ENCODE data around the gene WWP2.

Gene WWP2

GRCh38 chr16:69761983-69762813 lies at the start of gene WWP2:
TSS of gene WWP2 (plus strand) at chr16:69762332. CDS start at chr16:69787011, 24,679 bp downstream.
- Histone ChIP-seq H3K9me2 (replicated peaks; ENCODE audit: insufficient read depth, low read length) (no peaks in the 10 kb centered on the region), H3F3A (ENCODE audit: insufficient read depth, low read length) (peaks cover 14% of the 10 kb centered on the region; the same call in 1 of the 2 replicates), H3K27me3 (replicated peaks; ENCODE audit: insufficient read depth, low read length) (no peaks in the 10 kb centered on the region), H3K9ac (ENCODE audit: low read length) (peak within 1 kb of the TSS; percentile 93), H3K27ac (ENCODE audit: low read length) (peak within 1 kb of the TSS; percentile 72; the same call in 1 of the 2 replicates), H3K36me3 (replicated peaks; ENCODE audit: insufficient read depth, low read length) (no peaks in the 10 kb centered on the region), H3K79me2 (ENCODE audit: low read length) (peaks cover 48% of the 10 kb centered on the region), H3K4me2 (ENCODE audit: low read depth, low read length) (peak within 1 kb of the TSS; percentile 77), H3K9me3 (replicated peaks; ENCODE audit: insufficient read depth, low read length) (no peaks in the 10 kb centered on the region), H2AFZ (ENCODE audit: low read length) (peak within 1 kb of the TSS; percentile 85), H4K20me1 (ENCODE audit: insufficient read depth, low read length) (no peaks in the 10 kb centered on the region), H3K4me3 (ENCODE audit: low read length) (peak within 1 kb of the TSS; percentile 95), H3K4me1 (ENCODE audit: low read length) (peaks cover 13% of the 10 kb centered on the region)
- peak; percentile 89 for DNase-seq
- TF ChIP-seq EZH2phosphoT487 (IDR thresholded peaks at IDR 0.05; ENCODE audit: low read length) (no peak), EZH2 (optimal IDR thresholded peaks at IDR 0.05; ENCODE audit: low read depth, low read length) (no peak), CTCF (IDR thresholded peaks at IDR 0.05; ENCODE audit: low read length) (no peak)

GRCh38 chr16:69712914-69713581 lies 49.1 kb upstream of the WWP2 start:
- H3K27ac ChIP-seq (ENCODE audit: low read length), result no peak overlapping the region

GRCh38 chr16:69717066-69717465 lies 45.1 kb upstream of the WWP2 start:
- Histone ChIP-seq H3K27me3 (replicated peaks; ENCODE audit: insufficient read depth, low read length) (no peaks in the 10 kb centered on the region), H3K4me3 (ENCODE audit: low read length) (no peak overlapping the region), H3K9me2 (replicated peaks; ENCODE audit: insufficient read depth, low read length) (no peaks in the 10 kb centered on the region), H3K36me3 (replicated peaks; ENCODE audit: insufficient read depth, low read length) (no peaks in the 10 kb centered on the region), H3K9me3 (replicated peaks; ENCODE audit: insufficient read depth, low read length) (no peaks in the 10 kb centered on the region), H3K27ac (ENCODE audit: low read length) (no peak overlapping the region), H2AFZ (ENCODE audit: low read length) (no peak overlapping the region), H3K4me2 (ENCODE audit: low read depth, low read length) (no peak overlapping the region), H3K4me1 (ENCODE audit: low read length) (no peaks in the 10 kb centered on the region), H3F3A (ENCODE audit: insufficient read depth, low read length) (no peaks in the 10 kb centered on the region), H3K9ac (ENCODE audit: low read length) (no peak overlapping the region), H4K20me1 (ENCODE audit: insufficient read depth, low read length) (no peaks in the 10 kb centered on the region), H3K79me2 (ENCODE audit: low read length) (no peaks in the 10 kb centered on the region)
- TF ChIP-seq EZH2phosphoT487 (IDR thresholded peaks at IDR 0.05; ENCODE audit: low read length), result no peak
- TF ChIP-seq EZH2 (optimal IDR thresholded peaks at IDR 0.05; ENCODE audit: low read depth, low read length), result no peak
- TF ChIP-seq CTCF (IDR thresholded peaks at IDR 0.05; ENCODE audit: low read length), result no peak
- DNase-seq, result no peak

More at GRCh38 chr16:69712914-69713581, 49.1 kb upstream of the WWP2 start:
- H3K36me3 ChIP-seq (replicated peaks; ENCODE audit: insufficient read depth, low read length), result no peaks in the 10 kb centered on the region
- no peak for TF ChIP-seq CTCF (IDR thresholded peaks at IDR 0.05; ENCODE audit: low read length)
- no peak for TF ChIP-seq EZH2 (optimal IDR thresholded peaks at IDR 0.05; ENCODE audit: low read depth, low read length)
- no peak for TF ChIP-seq EZH2phosphoT487 (IDR thresholded peaks at IDR 0.05; ENCODE audit: low read length)
- H3K4me2 ChIP-seq (ENCODE audit: low read depth, low read length), result no peak overlapping the region
- H4K20me1 ChIP-seq (ENCODE audit: insufficient read depth, low read length), result no peaks in the 10 kb centered on the region
- no peaks in the 10 kb centered on the region for H3F3A ChIP-seq (ENCODE audit: insufficient read depth, low read length)
- no peaks in the 10 kb centered on the region for H3K79me2 ChIP-seq (ENCODE audit: low read length)
- H2AFZ ChIP-seq (ENCODE audit: low read length), result no peak overlapping the region
- DNase-seq, result no peak
- H3K4me3 ChIP-seq (ENCODE audit: low read length), result no peak overlapping the region
- H3K4me1 ChIP-seq (ENCODE audit: low read length), result no peaks in the 10 kb centered on the region
- no peak overlapping the region for H3K9ac ChIP-seq (ENCODE audit: low read length)
- H3K27me3 ChIP-seq (replicated peaks; ENCODE audit: insufficient read depth, low read length), result no peaks in the 10 kb centered on the region
- no peaks in the 10 kb centered on the region for H3K9me3 ChIP-seq (replicated peaks; ENCODE audit: insufficient read depth, low read length)
- H3K9me2 ChIP-seq (replicated peaks; ENCODE audit: insufficient read depth, low read length), result no peaks in the 10 kb centered on the region

Data from MM.1S (cell line).